Adrenal gland (tissue), 12 donors: Measurements from ENCODE around the gene GADD45G. TPM values are rescaled to one million over a fixed set of nuclear protein-coding genes. Genes with fewer than 3 reads are reported as not detected.

ENCODE experiments used
- DNase-seq, 7 donors: peaks; one replicate each; pipeline ENCODE4 v3.0.0-alpha.2; 2019 to 2020
- H3K27ac ChIP-seq, 5 donors: fragments of 200-600 bp; sonication (generic) in 4 of 5; 1 replicate in 3 of 5; 2 replicates in 2 of 5; pipeline versions ENCODE4 v1.5.1 to v1.8.0; 2016 to 2020; ENCODE audit warnings: mild to moderate bottlenecking in 1 of 5
- H3K27me3 ChIP-seq: fragments of 200-600 bp; 2 replicates; pipeline ENCODE4 v1.8.0; 2021
- H3K36me3 ChIP-seq, 2 donors: fragments of 200-600 bp; replicated peaks in 1 of 2; 1 replicate in 1 of 2; 2 replicates in 1 of 2; pipeline versions ENCODE4 v1.5.1 to v1.8.0; 2018 to 2022
- H3K4me1 ChIP-seq, 2 donors: fragments of 200-600 bp; replicated peaks in 1 of 2; 1 replicate in 1 of 2; 2 replicates in 1 of 2; pipeline versions ENCODE4 v1.5.1 to v1.8.0; 2018 to 2021
- H3K4me3 ChIP-seq, 4 donors: fragments of 200-600 bp; sonication (generic) in 3 of 4; one replicate each; pipeline ENCODE4 v1.5.1; 2016 to 2018
- H3K9me3 ChIP-seq, 3 donors: fragments of 200-600 bp; sonication (generic) in 1 of 3; replicated peaks in 1 of 3; 1 replicate in 2 of 3; 2 replicates in 1 of 3; pipeline versions ENCODE4 v1.5.1 to v1.8.0; 2016 to 2021
- POLR2A ChIP-seq, 2 donors: fragments of 450-650 bp; IDR thresholded peaks; one replicate each; pipeline ENCODE4 v1.6.1; 2017; ENCODE audit warnings: antibody characterized with exemption in 2 of 2, mild to moderate bottlenecking in 2 of 2, moderate library complexity in 1 of 2
- WGBS, 4 donors: extraction: QIAGEN DNeasy Blood & Tissue Kit in 2 of 4; methylation state at CpG; one replicate each; pipeline versions ENCODE4 v1.1.5 to v1.1.7; 2013 to 2017; 5-methylcytosine and 5-hydroxymethylcytosine counted together
- intact Hi-C, 2 donors: fragments of 100-400 bp; cut with DNase I; formaldehyde crosslinking; loops; one replicate each; pipeline versions ENCODE4 v1.14.1 to v1.15.0; 2022 to 2023
- polyA plus RNA-seq, 3 donors: library from polyadenylated mRNA; stranded (reverse); fragments of 200-250 nt in 2 of 3; fragments of 350-450 nt in 1 of 3; fragmentation: Illumina TruSeq in 1 of 3; extraction: RNeasy Lipid Tissue Mini Kit (QIAGEN cat#74804) in 1 of 3; gene quantifications; one replicate each; pipeline ENCODE4 v1.2.3, GENCODE V29; 2013 to 2014
- total RNA-seq, 9 donors: library from RNA; depleted of rRNA in 4 of 9; stranded (reverse); fragments of >200 nt in 4 of 9; fragments of 120-200 nt in 1 of 9; fragmentation: NEBNext Ultra II Directional in 1 of 9; extraction: Animal tissue kit (Norgen Biotek cat#: 25700) in 1 of 9; gene quantifications; one replicate each; pipeline versions ENCODE4 v1.1.0 to v1.2.4, GENCODE V29; 2013 to 2023
- TF ChIP-seq, protein P1 (sequence below), 6 experiments: fragments of 450-650 bp in 4 of 6; fragments of 200-600 bp in 2 of 6; sonication (generic) in 1 of 6; IDR thresholded peaks; 1 replicate in 5 of 6; 2 replicates in 1 of 6; pipeline versions ENCODE4 v1.5.1 to v1.8.0; 2016 to 2021; ENCODE audit warnings: antibody characterized with exemption in 6 of 6, mild to moderate bottlenecking in 2 of 6, moderate library complexity in 1 of 6
- donor health status: healthy with polysubstance abuse.
- donor health status: Bipolar disorder and iron deficiency.
- donor health status: DM: yes; HTN: yes; CAD: no.
- donor health status: DM: no; HTN: no; CAD: no.
- donor health status: DM: no; HTN: no; CAD: no.
- donor health status: DM: yes; HTN: yes; CAD: no.

GADD45G gene
- total and polyA plus RNA-seq, 12 donors: 3.3 to 294 (median 93.3) TPM

DNA sequence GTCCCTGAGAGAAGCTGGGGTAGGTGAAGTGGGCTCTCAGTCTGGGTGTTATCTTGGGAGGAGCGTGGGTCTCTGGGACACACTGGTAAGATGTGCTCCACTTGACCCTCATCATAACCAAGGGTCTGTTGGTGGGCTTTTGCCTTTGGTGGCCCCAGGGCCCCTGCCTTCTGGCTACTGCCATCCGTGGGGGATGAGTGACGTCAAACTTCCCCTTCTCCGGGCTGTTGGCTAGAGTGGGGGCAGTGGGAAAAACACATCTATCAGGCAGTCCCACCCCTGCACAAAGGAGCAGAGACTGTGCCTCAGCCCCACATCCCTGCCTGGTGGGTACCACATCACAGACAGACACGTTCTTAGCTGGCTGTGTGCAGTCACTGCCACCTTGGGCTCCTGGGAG, 35.1 kb downstream of the GADD45G start:
- DNase-seq: no peak
- intact Hi-C loops: no loop called here
- TF ChIP-seq POLR2A (IDR thresholded peaks at IDR 0.05): no peak
- TF ChIP-seq, protein P1, sequence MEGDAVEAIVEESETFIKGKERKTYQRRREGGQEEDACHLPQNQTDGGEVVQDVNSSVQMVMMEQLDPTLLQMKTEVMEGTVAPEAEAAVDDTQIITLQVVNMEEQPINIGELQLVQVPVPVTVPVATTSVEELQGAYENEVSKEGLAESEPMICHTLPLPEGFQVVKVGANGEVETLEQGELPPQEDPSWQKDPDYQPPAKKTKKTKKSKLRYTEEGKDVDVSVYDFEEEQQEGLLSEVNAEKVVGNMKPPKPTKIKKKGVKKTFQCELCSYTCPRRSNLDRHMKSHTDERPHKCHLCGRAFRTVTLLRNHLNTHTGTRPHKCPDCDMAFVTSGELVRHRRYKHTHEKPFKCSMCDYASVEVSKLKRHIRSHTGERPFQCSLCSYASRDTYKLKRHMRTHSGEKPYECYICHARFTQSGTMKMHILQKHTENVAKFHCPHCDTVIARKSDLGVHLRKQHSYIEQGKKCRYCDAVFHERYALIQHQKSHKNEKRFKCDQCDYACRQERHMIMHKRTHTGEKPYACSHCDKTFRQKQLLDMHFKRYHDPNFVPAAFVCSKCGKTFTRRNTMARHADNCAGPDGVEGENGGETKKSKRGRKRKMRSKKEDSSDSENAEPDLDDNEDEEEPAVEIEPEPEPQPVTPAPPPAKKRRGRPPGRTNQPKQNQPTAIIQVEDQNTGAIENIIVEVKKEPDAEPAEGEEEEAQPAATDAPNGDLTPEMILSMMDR (IDR thresholded peaks at IDR 0.05): no peak
- H3K27me3 ChIP-seq: no peaks in the 10 kb centered on the region
- peaks cover 6 to 15% of the 10 kb centered on the region in 2 donors for H3K4me1 ChIP-seq
- WGBS, 4 donors: 82 to 88% (median 85%) methylated on average over 3 to 5 of the region's 5 CpGs
- H3K4me3 ChIP-seq: no peak overlapping the region
- H3K9me3 ChIP-seq: no peaks in the 10 kb centered on the region
- peak overlapping the region in 4 of 5 donors; percentile 26 to 67 (median 43) for H3K27ac ChIP-seq
- no peaks in the 10 kb centered on the region for H3K36me3 ChIP-seq

DNA sequence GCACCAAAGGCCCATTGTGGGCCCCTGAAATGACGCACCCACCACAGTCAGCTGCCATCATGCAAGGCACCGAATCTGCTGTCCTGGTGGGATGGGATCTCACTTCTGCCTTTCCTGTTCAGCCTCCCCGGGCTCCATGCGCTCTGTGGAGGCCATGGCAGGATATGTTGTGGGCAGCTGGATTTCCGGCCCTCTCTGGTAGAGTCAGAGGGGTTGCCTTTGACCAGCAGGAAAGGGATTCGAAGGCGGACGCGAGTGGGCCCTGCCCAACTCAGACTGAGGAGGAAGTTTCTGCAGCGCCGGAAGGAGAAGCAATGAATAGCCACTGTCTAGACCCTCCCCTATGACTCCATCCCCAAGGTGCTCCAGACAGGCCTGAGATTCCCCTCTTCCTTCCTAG, 35.5 kb downstream of the GADD45G start:
- H3K4me3 ChIP-seq: no peak overlapping the region
- H3K27ac ChIP-seq: peak overlapping the region in 3 of 5 donors; percentile 17 to 67 (median 43)
- 73 to 89% (median 74%) methylated on average over 9 to 11 of the region's 11 CpGs; no CpG with 5 or more reads in 1 of the 4 donors for WGBS, 4 donors
- peaks cover 2 to 12% of the 10 kb centered on the region in 2 donors for H3K4me1 ChIP-seq
- intact Hi-C loops: no loop called here
- H3K36me3 ChIP-seq: no peaks in the 10 kb centered on the region
- no peaks in the 10 kb centered on the region for H3K27me3 ChIP-seq
- no peak for TF ChIP-seq POLR2A (IDR thresholded peaks at IDR 0.05)
- TF ChIP-seq, protein P1 (IDR thresholded peaks at IDR 0.05): no peak
- H3K9me3 ChIP-seq: no peaks in the 10 kb centered on the region
- peak in 4 of 7 donors; percentile 32 to 71 (median 58) for DNase-seq

DNA sequence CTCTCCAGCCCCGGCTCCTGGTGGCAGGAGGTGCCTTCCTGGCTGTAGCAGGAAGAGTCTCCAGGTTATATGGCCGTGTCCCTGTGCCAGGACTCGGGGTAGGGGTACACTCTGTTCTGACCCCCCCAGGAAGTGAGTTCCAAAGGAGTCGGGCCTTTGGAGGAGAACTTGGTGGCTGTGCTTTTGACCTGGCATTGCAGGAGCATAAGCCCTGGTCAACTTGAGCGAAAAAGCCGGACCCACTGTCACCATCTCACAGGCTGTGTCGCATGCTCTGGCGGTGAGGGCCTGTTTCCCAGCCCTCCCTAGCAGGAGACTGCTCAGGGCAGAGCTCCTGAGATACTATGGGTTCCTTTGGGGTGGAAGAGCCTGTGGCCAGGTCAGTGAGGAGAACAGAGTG, 36.0 kb downstream of the GADD45G start:
- Histone ChIP-seq H3K4me3 (no peak overlapping the region), H3K9me3 (no peaks in the 10 kb centered on the region), H3K27ac (peak overlapping the region in 2 of 5 donors; percentile 17 to 67), H3K27me3 (no peaks in the 10 kb centered on the region), H3K4me1 (peaks cover 0 to 10% of the 10 kb centered on the region in 2 donors), H3K36me3 (no peaks in the 10 kb centered on the region)
- 59 to 88% (median 88%) methylated on average over 3 to 8 of the region's 8 CpGs for WGBS, 4 donors
- DNase-seq: no peak
- TF ChIP-seq, protein P1 (IDR thresholded peaks at IDR 0.05): no peak
- TF ChIP-seq POLR2A (IDR thresholded peaks at IDR 0.05): no peak
- intact Hi-C loops: no loop called here

GRCh38 chr9:89641980-89642379, 37.2 kb downstream of the GADD45G start:
- intact Hi-C loops: no loop called here
- Histone ChIP-seq H3K9me3 (no peaks in the 10 kb centered on the region), H3K4me1 (peaks cover 0 to 10% of the 10 kb centered on the region in 2 donors), H3K36me3 (no peaks in the 10 kb centered on the region), H3K27me3 (no peaks in the 10 kb centered on the region), H3K4me3 (no peak overlapping the region), H3K27ac (no peak overlapping the region)
- 96 to 98% (median 96%) methylated on average over 4 of the region's 4 CpGs for WGBS, 4 donors
- no peak for DNase-seq
- TF ChIP-seq, protein P1 (IDR thresholded peaks at IDR 0.05): no peak
- no peak for TF ChIP-seq POLR2A (IDR thresholded peaks at IDR 0.05)
